NCI-H748 treated with DMSO at 0.1 percent for 48 hours (cell line): Measurements from ENCODE around the gene OR6A2.
A peak's percentile ranks its signal among the peaks of the same experiment; 100 is the strongest.
"Not testable (repeated sequence)": the region's sequence is repeated elsewhere in the genome, so short reads cannot be mapped to it uniquely, and the experiment has no call there.

Source experiments
- DNase-seq: peaks from one replicate; lab custom pipeline; 2025; lab: John Stamatoyannopoulos, UW

Gene OR6A2

DNA sequence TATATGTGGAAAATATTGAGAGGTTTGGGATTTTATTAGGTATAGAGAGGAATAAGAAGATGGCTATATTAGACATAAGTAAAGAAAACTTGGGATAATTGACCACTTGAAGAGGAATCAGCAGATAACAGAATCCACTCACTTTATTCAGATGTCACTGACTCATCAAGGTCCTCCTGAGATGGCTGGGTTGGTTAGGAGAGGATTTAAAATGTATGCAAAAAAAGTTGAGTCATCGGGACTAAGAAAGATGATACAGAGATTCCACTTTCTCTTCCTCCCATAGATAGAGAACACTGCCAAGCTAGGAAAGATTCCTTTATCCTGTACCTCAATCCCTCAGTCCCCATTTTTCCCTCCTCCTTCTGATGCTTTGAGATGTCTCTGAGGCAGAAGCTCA lies at the start of gene OR6A2:
OR6A2 (minus strand) TSS at position 288 of the 400 bp plus-strand sequence. CDS start 3,981 bp downstream, outside the sequence.
- DNase-seq, result no peak

DNA sequence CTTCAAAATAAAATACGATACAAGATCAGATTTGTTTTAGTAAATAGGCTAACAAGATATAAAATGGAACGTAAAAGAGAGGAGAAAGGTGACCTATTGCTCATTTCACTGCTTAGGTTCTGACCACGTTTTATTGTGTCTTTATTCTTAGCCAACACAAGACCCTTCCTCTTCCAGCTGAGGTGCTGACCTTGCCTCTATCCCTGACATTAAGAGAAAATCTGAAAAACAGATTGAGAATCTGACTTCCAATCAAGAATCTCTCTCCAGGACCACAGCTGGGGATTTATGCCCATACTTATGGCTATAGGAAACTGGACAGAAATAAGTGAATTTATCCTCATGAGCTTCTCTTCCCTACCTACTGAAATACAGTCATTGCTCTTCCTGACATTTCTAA lies 45.9 kb upstream of the OR6A2 start, which contains the start of gene OR10A5:
OR10A5 (plus strand) TSS at position 301 of the 400 bp plus-strand sequence; CDS start at position 301, 0 bp downstream.
- DNase-seq, result no peak

DNA sequence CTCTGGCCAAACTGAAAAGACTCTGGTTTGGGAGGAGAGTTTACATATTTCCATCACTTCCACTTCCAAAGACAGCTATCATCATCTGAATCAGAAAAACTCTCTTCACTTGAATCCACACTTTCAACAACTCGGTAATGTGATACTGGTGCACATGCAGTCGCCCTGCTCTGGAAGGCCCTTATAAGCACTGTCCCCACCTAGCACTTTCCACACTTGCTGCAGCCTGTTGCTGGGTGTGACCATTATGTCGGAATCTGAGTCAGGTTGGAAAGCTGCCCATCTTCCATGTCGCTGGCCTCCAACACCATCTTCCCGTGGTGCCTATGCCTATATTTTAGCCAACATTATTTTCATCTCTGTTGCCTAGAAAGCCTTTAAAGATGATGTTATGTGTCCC lies 44.9 kb upstream of the OR6A2 start:
- DNase-seq, result no peak

DNA sequence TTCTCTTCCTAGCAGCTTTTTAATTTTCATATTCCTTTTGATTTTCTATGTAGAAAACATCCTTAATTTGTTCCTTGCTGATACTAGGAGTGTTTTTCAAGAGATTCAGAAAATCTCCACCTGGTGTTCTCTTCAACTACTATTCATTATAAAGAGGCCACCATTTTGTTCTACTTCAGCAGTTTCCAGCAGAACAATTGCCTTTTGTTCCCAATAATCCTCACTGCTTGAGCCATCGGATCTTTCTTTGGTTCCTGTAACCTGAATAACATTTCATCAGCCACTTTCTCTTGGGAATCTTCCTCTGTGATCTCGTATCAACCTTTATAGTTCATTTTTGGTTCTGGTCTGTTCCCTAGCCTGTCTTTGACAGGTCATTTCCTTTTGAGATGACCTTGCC lies 44.2 kb upstream of the OR6A2 start:
- no peak for DNase-seq

GRCh38 chr11:6841694-6842093 lies 42.2 kb upstream of the OR6A2 start:
- no peak for DNase-seq

DNA sequence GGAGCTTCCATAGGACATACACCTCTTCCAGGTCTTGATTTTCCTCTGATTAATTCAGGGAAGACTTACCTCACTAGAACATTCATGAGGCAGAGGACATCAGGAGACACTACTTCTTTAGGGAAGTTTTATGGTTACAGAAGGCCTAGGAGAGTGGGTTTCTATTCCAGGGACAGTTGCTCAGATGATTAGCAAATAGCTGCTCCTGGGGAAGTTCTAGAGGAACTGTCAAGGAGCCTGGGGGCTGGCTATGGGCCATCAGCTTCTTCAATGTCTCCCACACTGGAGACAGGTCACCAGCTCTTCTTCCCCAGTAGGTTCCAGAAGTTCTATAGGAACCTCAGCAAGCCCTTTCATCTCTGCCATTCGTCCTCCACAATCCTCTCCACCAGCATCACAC lies 34.5 kb upstream of the OR6A2 start:
- DNase-seq, result no peak

DNA sequence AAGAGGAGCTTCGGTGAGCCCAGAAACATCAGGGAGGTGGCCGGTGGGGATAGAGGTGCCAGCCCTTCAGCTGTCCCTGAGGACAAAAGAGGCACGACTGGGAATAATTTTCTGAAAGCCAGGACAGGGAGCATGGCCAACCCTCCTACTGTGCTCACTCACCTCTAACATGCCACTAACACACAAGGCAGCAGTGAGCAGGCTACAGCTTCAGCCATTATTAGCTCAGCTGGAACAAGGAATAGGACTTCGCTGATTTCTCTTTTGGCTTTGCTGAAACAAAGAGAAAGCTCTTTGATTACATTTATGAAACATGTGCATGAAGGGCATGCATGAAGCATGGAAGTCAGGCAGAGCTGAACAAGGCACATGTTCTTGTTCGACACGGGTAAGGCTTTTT lies 33.9 kb upstream of the OR6A2 start:
- DNase-seq, result no peak

DNA sequence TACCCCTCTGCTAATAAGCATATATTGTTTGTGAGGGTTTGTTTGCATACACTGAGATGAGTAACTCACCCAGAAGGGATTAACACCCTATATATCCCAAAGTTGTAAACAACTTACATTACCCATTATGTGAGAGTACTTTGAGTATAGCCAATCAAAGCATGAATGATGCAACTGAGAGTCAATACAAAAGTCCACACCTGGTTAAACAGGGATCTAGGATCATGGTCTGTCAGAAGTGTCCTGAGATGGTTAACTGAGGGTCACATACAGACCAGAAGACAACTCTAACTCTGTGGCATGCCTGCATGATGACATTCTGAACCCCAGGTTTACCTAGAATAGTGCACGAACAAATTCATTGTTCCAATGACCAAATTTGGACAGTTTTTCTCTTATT lies 28.6 kb upstream of the OR6A2 start:
- no peak for DNase-seq

DNA sequence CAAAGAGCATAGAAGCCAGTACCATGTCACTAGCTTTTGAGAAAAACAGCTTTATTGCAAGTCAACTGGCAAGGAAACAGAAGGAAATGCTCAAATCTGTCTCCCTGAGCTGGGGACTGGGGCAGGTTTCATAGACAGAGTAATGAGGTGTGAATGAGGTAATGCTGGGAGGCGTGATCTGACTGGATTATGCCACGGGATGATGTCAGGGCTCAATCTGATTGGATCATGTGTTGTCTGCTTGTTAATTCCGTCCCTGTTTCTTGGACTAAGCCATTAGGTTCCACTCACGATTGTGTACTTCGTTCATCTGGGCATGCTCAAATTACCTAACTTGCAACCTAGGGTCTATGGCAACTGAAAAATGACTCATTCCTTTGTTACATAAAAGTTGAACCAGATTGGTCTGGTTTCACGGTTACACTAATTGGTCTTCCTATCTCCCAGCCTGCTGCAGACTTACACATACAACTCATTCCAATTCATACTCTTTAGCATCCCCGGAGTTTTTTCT lies 25.8 kb upstream of the OR6A2 start:
- peak; percentile 31 for DNase-seq

DNA sequence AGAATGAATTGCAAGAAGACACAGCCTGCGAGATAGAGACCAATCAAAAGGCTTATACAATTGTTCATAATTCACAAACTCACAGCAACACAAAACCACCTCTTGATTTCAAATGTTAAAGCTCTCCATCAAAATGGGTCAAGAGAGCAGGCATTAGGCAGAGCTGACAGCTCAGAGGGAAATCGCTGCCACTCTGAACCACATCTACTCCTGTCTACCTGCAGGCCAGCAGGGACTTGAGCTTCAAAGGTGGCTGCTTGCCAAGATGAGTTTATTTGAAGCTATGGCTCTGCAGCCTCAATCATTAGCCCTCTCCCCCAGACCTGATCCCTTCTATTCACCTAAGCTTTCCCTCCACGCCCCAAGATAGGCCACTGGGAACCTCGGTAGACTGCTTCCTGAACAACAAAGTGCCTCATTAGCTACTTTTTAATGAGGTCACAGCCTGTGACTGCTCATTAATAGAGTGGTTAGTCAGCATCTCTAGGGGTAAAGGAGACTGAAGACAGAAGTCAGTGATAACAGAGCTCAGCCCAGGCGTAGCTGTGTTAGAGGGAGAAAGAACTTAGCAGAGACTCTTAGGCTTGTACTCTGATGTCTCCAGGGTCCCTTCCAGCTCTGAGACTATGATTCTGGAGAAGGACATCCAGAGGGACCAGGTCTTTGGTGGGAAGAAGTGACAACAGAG lies 24.8 kb upstream of the OR6A2 start:
- no peak for DNase-seq

DNA sequence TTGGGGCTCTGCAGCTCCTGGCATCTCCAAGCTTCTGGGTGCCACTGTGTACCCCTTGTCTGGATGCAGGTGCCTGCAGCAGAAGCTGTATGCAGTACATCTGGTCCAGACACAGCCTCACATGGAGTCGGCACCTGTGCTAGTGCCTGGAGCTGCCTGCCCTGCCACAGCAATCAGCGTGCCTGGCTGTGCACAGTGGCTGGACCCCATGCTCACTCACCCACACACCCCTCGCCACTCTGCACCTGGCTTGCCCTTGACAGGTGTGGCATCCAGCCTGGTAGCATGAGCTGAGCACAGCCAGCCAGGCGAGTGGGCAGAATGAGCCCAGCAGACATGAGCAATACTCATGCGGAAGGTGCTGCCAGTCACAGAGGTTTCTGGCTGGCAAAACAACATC lies 19.5 kb upstream of the OR6A2 start:
- no peak for DNase-seq

DNA sequence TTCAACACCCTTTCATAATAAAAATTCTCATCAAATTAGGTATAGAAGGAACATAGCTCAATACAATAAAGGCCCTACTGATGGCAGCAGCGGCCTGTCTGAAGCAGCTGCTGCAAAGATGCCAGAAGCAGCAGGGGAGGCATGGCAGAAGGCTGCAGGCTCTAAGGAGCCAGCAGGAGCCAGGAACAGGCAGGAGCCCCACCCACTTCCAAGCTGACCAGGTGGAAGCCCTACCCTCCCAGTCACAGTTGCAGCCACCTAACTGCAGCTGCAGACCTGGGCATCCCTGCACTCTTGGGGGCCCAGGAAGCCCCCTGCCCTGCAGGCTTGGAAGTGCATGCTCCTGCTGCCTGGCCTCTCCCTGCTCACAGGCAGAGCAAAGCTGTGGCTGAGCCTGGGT lies 18.2 kb upstream of the OR6A2 start:
- DNase-seq, result no peak

DNA sequence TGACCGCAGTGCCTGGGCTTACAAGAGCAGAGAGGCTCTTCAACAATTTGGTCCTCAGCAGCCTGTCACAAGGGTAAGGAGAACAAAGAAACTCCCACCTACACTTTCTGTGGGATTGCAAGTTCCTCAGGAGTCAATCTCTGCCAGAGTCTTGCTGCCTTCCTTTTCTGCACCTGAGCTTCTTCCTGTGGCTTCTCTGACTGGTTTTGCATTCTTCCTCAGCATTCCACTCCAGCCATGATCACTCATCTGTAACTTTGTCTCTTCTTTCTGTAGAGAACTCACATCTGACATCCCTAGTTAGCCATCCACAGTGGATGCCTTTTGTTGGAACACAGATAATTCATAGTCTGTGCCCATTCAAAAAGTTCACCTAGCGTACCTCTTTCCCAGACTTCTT lies 14.2 kb upstream of the OR6A2 start:
- DNase-seq, result no peak

- DNase-seq, result peak; percentile 35
These were observed 13.0 kb upstream of the OR6A2 start for GRCh38 chr11:6812390-6813005.

DNA sequence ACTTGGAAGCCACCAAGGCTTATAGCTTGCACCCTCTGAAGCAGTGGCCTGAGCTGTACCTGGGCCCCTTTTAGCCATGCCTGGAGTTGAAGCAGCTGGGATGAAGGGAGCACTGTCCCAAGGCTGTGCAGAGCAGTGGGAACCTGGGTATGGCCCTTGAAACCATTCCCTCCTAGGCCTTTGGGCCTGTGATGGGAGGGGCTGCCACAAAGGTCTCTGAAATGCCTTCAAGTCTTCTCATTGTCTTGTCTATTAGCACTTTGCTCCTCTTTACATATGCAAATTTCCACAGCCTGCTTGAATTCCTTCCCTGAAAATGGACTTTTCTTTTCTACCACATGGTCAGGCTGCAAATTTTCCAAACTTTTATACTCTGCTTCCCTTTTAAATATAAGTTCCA lies 1.6 kb upstream of the OR6A2 start:
- DNase-seq, result not testable (repeated sequence)

- DNase-seq, result no peak
These were observed 4.8 kb downstream of the OR6A2 start for GRCh38 chr11:6794639-6795038.

- no peak for DNase-seq
These were observed 8.9 kb downstream of the OR6A2 start for GRCh38 chr11:6790546-6790945.

- no peak for DNase-seq
These were observed 16.8 kb downstream of the OR6A2 start, which contains the start of gene OR2AG1 for GRCh38 chr11:6782720-6783119. Gene OR2AG1, plus strand, starts transcription at chr11:6783020. Its CDS starts 2,018 bp downstream, at chr11:6785038.

- no peak for DNase-seq
These were observed 18.7 kb downstream of the OR6A2 start for GRCh38 chr11:6780829-6781228.

DNA sequence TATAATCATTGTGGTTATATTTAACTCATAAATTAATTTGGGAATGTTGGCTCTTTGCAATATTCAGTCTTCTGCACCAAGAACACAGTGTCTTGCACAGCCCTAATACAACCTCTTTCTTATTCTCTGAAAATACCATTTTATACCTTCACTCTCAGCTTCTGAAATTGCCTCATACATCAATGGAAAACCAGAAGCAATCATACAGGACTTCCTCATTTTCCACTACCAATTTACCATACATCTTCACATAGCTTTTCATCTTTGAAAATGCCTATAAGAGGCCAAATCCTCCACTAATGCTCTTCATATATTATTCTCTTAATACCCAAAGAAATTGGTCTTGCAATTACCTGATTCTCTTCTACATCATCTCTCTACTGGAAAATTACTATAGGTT lies 21.0 kb downstream of the OR6A2 start:
- no peak for DNase-seq

- DNase-seq, result no peak
These were observed 27.3 kb downstream of the OR6A2 start, which contains the start of gene OR2AG2 for GRCh38 chr11:6771926-6772893. Gene OR2AG2, minus strand, starts transcription at chr11:6771976. Its CDS starts 3,019 bp downstream, at chr11:6768957.

DNA sequence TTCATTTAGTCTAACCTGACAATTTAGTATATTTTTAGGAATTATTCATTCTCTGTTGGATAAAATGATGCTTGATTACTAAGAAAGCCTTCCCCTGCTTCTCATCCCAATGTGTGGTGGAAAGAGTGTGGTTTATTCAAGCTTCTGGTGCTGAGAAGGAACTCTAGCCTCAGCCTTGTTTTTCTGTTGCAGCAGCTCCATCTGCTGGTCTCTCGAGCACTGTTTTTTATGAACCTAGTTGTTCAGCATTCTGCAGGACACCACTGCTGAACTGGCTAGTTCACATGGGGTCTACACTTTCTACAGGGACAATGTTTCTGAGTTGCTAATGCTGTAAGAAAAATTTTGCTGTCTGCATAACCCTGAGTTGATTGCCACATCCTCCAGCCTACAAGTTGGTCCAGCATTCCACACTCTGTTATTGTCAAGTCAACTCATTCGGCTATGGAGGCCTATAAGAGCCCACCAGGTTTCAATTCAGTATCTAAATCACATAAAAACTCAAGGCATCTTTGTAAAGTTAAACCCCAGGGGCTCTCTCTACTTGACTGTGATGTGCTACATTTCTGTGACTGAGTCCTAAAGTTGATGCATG lies 42.0 kb downstream of the OR6A2 start:
- DNase-seq, result peak; percentile 4
